Fibroblast of the conjunctiva (primary cell): ENCODE data around the gene APELA.
A peak's percentile ranks its signal among the peaks of the same experiment; 100 is the strongest.
"Not testable (repeated sequence)": the region's sequence is repeated elsewhere in the genome, so short reads cannot be mapped to it uniquely, and the experiment has no call there.

ENCODE experiments used
- DNase-seq: peaks from one replicate; pipeline ENCODE4 v3.0.0-alpha.2; 2010; ENCODE audit warnings: low read depth

Gene APELA, protein sequence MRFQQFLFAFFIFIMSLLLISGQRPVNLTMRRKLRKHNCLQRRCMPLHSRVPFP

DNA sequence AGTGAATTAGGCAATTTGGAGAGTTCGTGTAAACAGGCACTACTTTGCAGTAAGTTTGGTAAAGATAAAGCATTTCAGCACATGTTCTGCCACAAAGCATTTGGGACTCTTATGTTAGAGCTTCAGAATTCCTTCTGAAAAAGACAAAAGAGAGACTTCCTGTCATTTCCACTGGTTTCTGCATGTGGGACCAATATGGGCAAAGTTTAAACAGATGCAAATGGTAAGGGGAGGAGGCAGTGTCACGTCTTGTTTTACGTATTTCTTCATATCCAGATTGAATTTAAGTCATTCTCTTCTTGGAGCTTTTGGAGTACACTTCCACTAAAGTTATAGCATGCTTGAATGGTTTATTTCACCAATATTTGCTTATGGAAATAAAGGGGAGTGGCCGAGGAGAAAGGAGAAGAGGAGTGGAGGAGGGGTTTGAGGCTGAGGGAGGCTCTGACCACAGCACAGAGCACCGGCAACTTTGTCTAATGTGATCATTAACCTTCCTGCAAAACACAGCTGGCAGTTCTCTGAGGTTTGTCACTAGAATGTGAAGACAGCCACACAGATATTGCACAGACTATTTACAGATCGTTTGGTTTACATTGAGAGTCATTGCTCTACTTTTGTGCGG is at the start of gene APELA:
APELA (plus strand) TSS at position 479 of the 625 bp plus-strand sequence. CDS start 154 bp downstream, outside the sequence.
- DNase-seq, result no peak

- no peak for DNase-seq
Measured at GRCh38 chr4:164828955-164829354, 48.0 kb upstream of the APELA start.

- DNase-seq, result no peak
Measured at GRCh38 chr4:164846566-164846965, 30.4 kb upstream of the APELA start.

GRCh38 chr4:164847016-164847415 is 30.0 kb upstream of the APELA start:
- no peak for DNase-seq

DNA sequence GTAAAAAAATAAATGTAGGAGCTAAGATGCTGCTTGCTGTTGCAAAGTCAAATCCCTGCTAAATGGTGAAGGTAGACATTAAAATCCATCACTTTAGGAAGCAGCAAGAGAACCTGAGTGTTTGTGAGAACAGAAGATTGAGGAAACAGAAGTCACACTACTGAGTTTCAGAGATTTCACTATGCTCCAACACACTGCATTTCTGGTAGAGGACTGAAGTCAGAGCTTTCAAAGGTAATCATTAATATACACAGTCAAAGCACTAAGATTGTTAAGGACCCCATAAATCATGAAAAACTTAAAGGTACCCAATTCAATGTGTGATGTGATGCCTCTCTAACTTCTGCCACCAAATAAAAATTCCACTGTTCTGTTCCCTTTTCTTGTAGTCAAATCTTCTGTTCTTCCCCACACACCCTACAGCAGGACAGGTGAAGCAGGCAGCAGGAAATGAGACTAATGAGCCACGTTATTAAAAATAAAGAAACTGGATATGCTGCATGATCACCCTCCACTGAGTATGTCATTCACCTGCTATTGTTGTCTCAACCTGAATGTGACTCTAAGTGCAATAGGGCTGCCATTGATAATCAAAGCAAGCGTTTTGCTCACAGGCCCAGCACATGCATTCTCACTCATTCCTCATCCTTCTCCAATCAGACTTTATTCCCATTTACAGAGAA is 28.9 kb upstream of the APELA start:
- DNase-seq, result no peak

- no peak for DNase-seq
Measured at GRCh38 chr4:164856396-164856795, 20.6 kb upstream of the APELA start.

GRCh38 chr4:164866817-164867490 is 10.0 kb upstream of the APELA start:
- peak; percentile 5 for DNase-seq

- no peak for DNase-seq
Measured at GRCh38 chr4:164871673-164872072, 5.3 kb upstream of the APELA start.

GRCh38 chr4:164872481-164872880 is 4.5 kb upstream of the APELA start:
- no peak for DNase-seq

GRCh38 chr4:164874789-164875188 is 2.2 kb upstream of the APELA start:
- no peak for DNase-seq

- DNase-seq, result no peak
Measured at GRCh38 chr4:164880489-164881262, 3.7 kb downstream of the APELA start.

DNA sequence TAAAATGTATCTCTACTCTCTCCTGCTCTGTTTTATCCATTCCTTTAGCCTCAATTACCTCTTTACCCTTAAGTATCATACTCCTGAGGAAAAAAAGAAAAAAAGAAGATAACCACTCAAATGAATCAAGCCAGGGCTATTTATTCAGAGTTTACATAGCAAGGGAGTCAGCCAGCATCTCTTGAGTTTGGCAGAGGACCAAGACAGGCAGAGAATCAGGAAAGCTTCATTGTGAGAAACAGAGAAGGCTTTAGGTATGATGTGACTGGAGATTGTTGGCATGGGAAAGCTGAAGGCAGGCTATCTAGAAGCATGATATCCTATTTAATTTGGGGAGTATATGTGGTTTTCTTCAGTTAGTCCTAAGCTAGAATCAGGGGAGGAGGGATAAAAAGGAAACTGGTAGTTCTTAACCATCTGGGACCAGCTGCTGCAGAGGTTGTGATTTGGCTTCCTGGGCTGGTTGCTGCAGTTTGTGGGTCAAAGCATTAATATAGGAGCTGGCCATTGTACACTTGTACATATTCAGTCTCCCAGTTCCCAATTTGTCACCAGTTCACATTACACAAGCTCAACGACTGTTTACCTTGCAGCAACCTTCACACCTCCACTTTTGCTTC is 11.2 kb downstream of the APELA start:
- no peak for DNase-seq

DNA sequence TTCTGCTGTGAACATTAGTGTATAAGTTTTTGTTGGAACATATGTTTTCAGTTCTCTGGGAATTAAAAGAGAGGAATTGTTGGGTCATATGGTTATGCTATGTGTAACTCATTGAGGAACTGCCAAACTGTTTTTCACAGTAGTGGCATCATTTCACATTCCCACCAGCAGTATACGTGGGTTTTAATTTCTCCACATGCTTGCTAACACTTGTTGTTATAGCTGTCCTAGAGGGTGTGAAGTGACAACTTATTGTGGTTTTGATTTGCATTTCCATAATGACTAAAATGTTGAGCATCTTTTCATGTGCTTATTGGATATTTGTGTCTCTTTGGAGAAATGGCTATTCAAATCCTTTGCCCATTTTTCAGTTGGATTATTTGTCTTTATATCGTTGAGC is 13.7 kb downstream of the APELA start:
- DNase-seq, result no peak

GRCh38 chr4:164892018-164892417 is 15.0 kb downstream of the APELA start:
- no peak for DNase-seq

- no peak for DNase-seq
Measured at GRCh38 chr4:164894702-164895101, 17.7 kb downstream of the APELA start.

DNA sequence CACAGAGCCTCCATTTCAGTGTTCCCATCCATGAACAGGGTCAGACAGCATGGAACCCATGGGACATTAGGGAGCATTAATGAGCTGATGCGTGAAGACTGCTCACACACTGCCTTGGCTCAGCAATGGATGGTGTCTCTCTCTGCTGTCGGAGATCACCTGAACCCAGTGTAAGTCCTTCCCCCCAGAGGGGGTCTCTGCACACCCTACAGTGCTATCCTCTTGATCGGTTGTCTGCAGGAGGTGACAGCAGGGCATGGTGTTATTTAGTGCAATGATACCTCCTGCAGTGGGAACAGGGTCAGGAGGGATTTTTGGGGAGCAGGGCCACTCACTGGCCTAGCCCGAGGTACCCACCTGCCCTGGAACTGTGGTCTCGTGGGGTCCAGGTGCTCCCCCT is 25.6 kb downstream of the APELA start:
- DNase-seq, result no peak

GRCh38 chr4:164904336-164904735 is 27.4 kb downstream of the APELA start:
- no peak for DNase-seq

DNA sequence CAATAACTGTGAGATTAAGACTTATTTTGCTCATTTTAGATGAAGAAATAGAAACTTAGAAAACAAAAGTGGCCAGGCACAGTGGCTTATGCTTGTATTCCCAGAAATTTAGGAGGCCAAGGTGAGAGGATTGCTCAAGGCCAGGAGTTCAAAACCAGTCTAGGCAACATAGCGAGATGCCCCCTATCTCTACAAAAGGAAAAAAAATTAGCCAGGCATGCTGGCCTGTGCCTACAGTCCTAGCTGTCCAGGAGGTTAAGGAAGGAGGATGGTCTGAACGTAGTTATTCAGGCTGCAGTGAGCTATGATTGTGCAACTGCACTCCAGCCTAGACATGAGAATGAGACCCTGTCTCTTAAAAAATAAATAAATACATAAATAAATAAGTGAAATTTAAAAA is 28.0 kb downstream of the APELA start:
- no peak for DNase-seq

DNA sequence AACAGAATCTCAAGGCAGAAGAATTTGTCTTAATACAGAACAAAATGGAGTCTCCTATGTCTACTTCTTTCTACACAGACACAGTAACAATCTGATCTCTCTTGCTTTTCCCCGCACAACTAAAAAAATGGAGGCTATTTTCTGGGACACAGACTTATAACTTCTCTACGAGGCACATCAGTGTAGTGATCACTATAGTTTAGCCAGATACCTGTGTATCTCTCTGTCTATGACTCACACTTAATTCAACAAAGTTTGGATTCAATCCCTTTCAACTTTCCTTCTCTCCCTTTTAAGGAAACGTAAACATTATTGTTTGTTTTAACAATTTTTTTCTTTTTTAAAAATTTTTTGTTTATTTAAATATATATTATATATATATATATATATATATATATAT is 29.4 kb downstream of the APELA start:
- DNase-seq, result no peak

DNA sequence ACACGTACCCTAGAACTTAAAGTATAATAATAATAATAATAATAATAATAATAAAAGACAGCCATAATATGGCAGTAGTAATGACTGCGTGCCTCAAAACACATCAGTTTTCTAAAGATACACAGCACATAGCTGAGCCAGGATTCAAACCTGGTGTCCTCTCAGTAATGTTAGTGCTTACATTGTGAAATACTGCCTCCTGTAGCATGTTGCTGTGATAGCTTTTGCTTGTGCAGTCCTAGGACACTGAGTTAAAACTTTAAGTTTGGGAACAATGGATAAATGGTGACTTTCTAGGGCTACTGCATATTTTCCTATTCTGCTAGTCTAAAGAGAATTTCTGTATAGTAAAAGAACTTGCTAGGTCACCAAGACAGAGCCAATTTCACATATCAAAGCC is 36.5 kb downstream of the APELA start:
- not testable (repeated sequence) for DNase-seq

GRCh38 chr4:164918956-164919355 is 42.0 kb downstream of the APELA start:
- no peak for DNase-seq

DNA sequence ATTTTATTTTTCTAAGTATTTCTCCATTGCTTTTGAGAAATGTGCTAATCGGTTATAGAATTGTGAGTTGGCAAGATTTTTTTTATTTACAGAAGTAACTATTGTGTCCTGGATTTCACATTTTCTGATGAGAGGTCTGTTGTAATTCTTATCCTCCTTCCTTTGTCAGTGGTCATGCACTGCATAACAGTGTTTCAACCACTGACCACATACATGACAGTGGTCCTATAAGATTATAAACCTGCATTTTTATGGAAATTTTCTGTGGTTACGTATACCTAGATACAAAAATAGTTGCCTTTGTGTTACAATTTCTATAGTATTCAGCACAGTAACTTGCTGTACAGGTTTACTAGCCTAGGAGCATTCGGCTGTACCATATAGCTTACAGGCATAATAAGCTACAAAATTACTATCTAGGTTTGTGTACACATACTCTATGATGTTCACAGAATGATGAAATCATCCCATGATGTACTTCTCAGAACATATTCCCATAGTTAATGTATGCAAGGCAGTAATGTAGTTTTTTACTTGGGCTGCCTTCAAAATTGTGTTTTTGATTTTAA is 47.8 kb downstream of the APELA start:
- no peak for DNase-seq
